Upper lobe of left lung (tissue), 4 donors: Measurements from ENCODE around the gene DNAJB8.

ENCODE experiments used
- EP300 ChIP-seq, 4 donors: sonication (generic); formaldehyde crosslinking; IDR thresholded peaks; one replicate each; pipeline ENCODE4 v1.5.1; 2017; ENCODE audit warnings: antibody characterized with exemption in 4 of 4, control low read depth in 2 of 4
- POLR2A ChIP-seq, 4 donors: fragments of 450-650 bp; IDR thresholded peaks; one replicate each; pipeline ENCODE4 v1.5.1; 2016 to 2017; ENCODE audit warnings: antibody characterized with exemption in 4 of 4, mild to moderate bottlenecking in 2 of 4
- TF ChIP-seq, protein P1 (sequence below), 6 experiments: fragments of 450-650 bp in 4 of 6; fragments of 200-600 bp in 2 of 6; sonication (generic) in 2 of 6; IDR thresholded peaks; one replicate each; pipeline ENCODE4 v1.5.1; 2016 to 2019; ENCODE audit warnings: antibody characterized with exemption in 6 of 6

DNA sequence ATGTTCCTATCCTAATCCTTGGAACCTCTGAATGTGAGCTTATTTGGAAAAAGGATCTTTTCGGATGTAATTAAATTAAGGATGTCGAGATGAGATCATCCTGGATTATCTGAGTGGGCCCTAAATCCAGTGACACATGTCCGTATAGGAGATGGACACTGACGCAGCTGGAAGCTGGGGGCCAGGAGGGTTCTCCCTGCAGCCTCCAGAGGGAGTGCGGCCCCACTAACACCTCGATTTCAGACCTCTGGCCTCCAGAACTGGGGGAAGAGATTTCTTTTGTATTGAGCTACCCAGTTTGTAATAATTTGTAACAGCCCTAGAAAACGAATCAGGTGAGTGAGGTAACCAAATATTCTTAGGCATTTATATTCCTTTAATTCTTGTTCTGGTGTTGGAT is 2.5 kb downstream of the DNAJB8 start:
- TF ChIP-seq, protein P1, sequence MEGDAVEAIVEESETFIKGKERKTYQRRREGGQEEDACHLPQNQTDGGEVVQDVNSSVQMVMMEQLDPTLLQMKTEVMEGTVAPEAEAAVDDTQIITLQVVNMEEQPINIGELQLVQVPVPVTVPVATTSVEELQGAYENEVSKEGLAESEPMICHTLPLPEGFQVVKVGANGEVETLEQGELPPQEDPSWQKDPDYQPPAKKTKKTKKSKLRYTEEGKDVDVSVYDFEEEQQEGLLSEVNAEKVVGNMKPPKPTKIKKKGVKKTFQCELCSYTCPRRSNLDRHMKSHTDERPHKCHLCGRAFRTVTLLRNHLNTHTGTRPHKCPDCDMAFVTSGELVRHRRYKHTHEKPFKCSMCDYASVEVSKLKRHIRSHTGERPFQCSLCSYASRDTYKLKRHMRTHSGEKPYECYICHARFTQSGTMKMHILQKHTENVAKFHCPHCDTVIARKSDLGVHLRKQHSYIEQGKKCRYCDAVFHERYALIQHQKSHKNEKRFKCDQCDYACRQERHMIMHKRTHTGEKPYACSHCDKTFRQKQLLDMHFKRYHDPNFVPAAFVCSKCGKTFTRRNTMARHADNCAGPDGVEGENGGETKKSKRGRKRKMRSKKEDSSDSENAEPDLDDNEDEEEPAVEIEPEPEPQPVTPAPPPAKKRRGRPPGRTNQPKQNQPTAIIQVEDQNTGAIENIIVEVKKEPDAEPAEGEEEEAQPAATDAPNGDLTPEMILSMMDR (IDR thresholded peaks at IDR 0.05): peak in 4 of 6 experiments; percentile 10 to 36 (median 28)
- TF ChIP-seq EP300 (IDR thresholded peaks at IDR 0.05): no peak
- no peak for TF ChIP-seq POLR2A (IDR thresholded peaks at IDR 0.05)
